ENCODE data around the gene RUVBL1.
"Not testable (repeated sequence)": the region's sequence is repeated elsewhere in the genome, so short reads cannot be mapped to it uniquely, and the experiment has no call there.

Gene RUVBL1

DNA sequence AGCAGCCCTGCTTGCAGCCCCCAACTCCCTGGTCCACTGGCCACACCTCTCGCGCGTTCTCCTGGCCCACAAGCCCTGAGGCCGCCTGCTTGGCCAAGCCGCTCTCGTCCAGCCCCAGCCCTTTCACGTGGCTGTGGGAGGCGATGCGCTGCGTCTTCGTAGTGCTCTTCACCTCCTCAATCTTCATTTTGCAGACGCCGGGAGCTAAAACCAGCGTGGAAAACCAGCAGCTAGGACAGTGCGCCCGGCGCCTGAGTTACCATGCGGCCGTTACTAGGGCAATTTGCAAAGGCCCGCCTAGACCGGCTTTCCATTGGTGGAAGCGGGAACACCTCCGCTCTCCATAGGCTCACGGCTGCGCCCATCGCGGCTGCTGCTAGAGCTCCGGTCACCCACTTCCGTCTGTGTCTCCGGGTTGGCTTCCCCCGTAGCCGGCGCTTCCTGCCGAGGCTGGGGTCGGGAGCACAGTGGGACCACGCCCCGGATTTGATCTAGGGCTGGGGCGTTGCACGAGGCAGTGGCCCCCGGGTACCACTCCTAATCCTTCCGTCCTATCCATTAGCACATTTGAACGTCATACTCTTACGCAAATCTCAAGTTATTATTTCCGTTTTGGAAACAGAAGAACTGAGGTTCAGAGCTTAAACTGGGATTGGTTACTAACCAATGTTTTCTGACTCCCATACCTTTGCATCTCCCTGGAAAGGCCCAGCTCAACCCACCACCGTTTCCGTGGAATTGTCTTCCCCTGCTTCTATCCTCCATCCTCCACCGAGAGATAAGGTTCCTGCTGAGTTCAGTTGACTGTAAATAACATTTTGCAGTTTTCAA, at the start of gene RUVBL1:
Gene RUVBL1, minus strand, starts transcription at position 275 of the 831 bp plus-strand sequence. Its CDS starts 88 bp downstream, at position 187.
- peak; percentile 99 for DNase-seq

- DNase-seq, result no peak
These were observed 49.6 kb upstream of the RUVBL1 start for GRCh38 chr3:128173200-128173599.

DNA sequence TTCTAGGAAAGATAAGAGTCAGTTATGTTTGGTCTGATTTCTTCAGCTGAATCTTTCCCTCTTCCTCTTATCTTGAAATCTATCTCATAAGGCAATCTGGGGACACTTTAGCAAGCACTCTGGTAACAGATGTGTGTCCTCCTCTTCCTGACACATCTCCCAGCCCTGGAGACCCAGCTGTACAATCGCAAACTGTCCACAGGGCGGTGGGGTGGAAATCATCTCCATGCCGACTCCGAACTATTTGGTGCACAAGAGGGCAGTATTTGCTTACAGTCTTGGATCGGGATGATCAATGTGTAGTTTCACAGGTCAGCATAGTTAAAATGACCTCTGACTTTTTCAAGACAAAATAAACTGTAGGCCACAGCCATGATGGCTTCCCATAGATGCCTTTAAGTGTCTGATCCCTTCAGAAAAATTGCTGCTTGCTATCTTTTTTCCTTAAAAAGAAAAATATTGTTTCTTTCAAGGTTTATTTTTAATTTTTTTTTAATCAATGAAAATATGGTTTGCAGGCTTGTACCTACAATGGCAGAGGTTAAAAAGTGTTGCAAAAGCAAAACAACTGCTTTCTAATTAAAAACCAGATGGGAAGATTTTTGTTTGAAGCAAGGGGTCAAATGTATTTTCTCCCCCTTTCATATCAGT, 47.4 kb upstream of the RUVBL1 start:
- peak; percentile 74 for DNase-seq

DNA sequence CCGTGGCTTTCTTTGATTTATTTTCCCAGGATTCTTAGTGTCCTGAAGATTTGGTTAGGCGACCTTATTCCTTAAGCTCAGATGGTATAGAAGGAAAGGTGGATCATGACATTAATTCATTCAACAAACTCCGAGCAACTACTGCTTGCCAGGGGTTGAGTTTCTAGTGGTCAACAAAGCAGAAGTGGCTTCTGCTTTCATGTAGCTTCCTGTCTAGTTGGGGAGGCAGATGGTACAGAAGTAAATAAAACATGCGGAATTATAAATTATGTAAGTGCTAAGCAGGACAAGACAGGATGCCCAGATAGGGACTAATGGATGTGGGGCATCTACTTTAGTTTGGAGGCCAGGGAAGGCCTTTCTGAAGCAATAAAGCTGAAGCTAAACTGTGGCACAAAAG, 45.2 kb upstream of the RUVBL1 start:
- DNase-seq, result no peak

- DNase-seq, result no peak
These were observed 44.5 kb upstream of the RUVBL1 start for GRCh38 chr3:128167973-128168674.

DNA sequence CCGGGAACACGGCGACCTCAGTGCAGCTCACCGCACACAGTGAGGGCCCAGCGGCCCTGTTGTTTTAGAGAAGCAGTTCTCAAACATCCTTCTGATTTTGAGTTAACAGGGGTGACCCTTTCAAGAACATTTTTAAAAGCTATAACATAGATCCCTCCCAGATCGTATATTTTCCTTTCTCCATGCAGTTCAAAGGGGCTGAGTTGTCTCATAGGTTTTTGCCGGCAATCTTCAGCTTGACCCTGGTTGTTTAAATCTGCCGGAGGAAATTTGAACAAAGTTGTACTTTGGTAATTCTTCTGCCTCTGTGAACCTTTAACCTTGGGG, 44.0 kb upstream of the RUVBL1 start:
- DNase-seq, result no peak

GRCh38 chr3:128166971-128167453, 43.4 kb upstream of the RUVBL1 start:
- DNase-seq, result no peak

- DNase-seq, result no peak
These were observed 39.8 kb upstream of the RUVBL1 start for GRCh38 chr3:128163432-128163831.

- DNase-seq, result no peak
These were observed 37.0 kb upstream of the RUVBL1 start for GRCh38 chr3:128160661-128161060.

DNA sequence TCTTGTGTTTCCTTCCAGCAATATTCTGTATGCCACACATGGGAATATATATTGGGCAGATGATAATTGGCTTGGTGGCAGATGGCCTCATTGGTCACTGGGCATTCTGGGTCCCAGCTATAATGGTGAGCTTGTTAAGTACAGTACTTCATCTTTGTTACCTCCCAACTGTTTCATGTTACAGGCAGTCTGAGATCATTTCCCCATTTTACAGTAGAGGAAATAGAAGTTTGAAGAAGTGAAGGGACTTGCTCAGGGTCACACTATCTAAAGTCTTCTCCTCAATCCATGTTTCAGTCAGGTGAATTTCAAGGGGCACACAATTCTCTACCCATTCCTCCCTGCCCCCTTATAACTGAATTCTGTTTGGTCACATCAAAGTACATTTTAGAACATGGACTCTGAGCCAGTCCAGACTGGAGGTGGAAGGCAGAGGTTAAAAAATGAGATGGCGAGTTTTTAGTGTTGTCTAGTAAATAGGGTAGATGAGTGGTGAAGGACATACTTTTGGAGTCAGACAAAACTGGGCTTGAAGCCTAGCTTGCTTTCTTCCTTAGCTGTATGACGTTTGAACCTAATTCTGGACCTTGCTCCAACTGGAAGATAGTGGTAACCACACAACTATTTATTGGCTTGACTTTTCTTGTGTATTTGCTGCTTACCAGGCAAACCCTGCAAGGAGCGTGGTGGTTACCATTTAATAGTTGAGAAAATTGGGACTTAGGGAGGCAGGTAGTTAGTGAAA, 32.2 kb upstream of the RUVBL1 start:
- DNase-seq, result no peak

DNA sequence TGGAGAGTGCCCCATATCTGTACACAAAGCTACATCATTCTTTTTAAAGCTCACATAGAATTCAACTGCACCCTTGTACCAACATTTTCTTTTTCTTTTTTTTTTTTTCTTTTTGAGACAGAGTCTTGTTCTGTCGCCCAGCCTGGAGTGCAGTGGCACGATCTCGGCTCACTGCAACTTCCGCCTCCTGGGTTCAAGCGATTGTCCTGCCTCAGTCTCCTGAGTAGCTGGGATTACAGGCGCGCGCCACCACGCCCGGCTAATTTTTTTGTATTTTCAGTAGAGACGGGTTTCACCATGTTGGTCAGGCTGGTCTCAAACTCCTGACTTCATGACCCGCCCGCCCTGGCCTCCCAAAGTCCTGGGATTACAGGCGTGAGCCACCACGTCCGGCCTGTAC, 30.7 kb upstream of the RUVBL1 start:
- not testable (repeated sequence) for DNase-seq

DNA sequence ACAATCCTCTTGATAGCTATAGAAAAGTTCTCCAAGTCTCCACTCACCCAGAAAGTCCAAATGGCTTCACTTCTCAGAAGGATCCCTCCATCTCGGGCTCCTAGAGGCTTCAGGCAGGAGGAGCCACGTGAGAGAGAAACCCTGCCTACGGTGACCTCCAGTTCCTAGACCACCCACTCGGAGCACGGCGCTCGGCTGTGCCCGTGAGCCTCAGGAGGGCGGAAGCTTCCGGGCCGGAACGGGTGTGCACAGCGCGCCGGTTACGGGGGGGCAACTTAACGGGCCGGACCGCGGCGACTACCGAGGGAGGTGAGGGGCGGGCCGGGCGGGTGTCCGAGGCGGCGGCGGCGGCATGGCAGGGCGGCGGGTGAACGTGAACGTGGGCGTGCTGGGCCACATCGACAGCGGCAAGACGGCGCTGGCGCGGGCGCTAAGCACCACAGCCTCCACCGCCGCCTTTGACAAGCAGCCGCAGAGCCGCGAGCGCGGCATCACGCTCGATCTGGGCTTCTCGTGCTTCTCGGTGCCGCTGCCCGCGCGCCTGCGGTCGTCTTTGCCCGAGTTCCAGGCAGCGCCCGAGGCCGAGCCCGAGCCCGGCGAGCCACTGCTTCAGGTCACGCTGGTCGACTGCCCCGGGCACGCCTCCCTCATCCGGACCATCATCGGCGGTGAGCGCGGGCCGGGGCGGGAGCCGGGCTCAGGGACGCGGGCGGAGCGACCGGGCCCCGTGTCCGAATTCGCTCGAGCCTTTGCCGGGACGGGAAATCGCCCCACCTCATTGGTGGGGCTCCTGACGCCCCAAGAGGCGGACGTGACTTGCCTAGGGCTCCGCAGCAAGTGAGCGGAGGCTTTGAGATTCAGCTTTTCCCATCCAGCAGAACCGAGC, 29.8 kb upstream of the RUVBL1 start, which contains the start of gene EEFSEC:
Gene EEFSEC, plus strand, starts transcription at position 326 of the 886 bp plus-strand sequence. Its CDS starts 27 bp downstream, at position 353.
- DNase-seq, result peak; percentile 61

DNA sequence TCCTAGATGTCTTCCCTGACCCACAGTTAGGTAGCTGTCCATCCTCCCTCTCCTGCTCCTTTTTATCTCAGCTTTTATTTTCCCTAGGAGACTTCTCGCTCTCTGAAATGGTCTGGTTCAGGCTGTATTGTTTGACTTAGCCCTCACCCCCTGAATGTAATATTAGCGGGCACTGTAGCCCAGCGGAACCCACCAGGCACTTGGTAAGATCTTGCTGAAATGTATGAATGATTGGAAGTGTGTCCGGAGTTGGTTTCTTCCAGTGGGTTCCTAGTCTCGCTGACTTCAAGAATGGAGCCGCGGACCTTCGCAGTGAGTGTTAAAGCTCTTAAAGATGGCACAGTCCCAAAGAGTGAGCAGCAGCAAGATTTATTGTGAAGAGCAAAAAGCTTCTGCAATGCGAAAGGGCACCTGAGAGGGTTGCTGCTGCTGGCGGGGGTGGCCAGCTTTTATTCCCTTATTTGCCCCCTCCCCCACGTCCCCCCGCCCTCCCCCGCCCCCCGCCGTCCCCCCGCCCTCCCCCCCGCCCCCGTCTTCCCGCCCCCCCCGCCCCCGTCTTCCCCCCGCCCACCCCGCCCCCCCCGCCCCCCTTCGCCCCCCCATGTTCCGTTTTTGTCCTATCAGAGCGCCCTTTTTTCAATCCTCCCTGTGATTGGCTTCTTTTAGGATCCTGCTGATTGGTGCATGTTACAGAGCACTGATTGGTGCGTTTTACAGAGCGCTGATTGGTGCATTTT, 29.0 kb upstream of the RUVBL1 start:
- DNase-seq, result no peak

GRCh38 chr3:128151758-128152274, 28.2 kb upstream of the RUVBL1 start:
- DNase-seq, result no peak

- DNase-seq, result no peak
These were observed 26.0 kb upstream of the RUVBL1 start for GRCh38 chr3:128149650-128150049.

DNA sequence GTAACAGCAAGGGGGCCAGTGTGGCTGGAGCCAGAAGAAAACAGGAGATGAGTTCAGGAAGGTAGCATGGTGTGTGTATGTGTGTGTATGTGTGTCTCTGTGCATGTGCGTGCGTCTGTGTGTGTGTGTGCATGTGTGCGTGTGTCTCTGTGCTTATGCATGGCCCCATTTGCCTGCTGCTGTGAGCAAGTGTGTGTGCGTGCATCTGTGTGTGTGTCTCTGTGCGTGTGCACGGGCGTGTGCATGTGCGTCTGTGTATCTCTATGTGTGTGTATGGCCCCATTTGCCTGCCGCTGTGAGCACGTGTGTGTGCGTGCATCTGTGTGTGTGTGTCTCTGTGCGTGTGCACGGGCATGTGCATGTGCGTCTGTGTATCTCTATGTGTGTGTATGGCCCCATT, 22.6 kb upstream of the RUVBL1 start:
- DNase-seq, result no peak

GRCh38 chr3:128145279-128145678, 21.7 kb upstream of the RUVBL1 start:
- no peak for DNase-seq

DNA sequence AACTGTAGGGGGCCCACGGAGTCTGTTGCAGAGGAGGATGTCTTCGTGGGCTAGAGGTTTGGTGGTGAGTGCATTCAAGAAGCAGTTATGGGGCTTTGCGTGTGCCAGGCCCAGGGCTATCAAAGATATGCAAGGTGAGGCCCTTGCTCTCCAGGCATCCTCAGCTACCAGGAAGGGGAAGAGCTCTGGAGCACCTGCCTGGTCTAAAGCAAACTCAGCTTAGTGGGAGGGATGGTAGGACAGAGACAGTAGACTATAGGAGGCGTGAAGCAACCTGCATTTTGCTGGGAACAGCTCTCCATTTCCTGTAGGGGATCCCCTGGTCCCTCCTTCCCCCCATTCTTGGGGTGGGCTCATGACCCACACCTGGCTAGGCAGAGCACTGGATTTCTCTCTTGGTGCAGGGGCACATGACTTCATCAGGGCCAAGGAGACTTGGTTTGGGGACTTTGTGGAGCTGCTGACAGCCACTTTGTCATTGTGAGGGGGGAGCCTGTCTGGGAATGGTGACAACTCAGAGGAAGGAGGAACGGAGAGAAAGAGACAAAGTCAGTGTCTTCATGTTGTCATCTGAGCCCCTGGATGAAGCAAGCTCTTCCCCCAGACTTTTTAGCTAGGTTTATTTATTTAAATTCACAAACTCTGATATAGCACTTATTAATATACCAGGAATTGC, 21.0 kb upstream of the RUVBL1 start:
- DNase-seq, result no peak

- DNase-seq, result no peak
These were observed 19.9 kb upstream of the RUVBL1 start for GRCh38 chr3:128143496-128143895.

DNA sequence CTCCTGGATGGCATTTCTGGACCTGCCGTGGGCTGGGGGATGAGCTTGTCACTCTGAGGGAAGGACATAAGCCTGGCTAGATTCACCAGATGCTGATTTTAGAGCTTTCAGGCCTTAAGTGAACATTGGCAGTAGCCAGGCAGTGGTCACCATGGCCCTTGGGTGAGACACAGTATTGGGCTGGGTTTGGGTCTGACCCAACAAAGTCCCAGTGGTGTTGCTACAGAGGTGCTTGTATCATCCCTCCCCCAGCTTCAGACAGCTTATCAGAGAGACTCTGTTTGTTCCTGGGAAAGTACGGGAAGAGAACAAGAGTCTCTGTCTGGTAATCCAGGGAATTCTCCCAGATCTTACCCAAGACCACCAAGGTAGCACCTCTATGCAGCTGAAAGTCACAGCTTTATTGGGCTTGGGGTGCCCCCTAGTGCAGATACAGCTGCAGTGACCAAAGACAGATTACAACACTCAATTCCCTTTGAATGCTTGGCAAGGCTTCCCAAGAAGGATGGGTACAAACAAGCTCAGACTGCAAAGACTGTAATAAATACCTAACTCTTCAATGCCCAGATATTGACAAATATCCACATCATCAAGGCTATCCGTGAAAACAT, 9.8 kb upstream of the RUVBL1 start:
- no peak for DNase-seq
